Heart left ventricle (tissue), 16 donors: ENCODE results near the gene GREB1. TPM values are rescaled to one million over a fixed set of nuclear protein-coding genes. Genes with fewer than 3 reads are reported as not detected.
A peak's percentile ranks its signal among the peaks of the same experiment; 100 is the strongest.

Experiments used
- ATAC-seq, 4 donors: fragments of 200-7000 bp; cut with Tn5 transposase; one replicate each; pipeline ENCODE4 v1.9.1; 2020 to 2022; ENCODE audit warnings: moderate library complexity in 4 of 4, mild to moderate bottlenecking in 3 of 4, moderate number of reproducible peaks in 1 of 4
- DNase-seq, 5 donors: peaks; one replicate each; pipeline ENCODE4 v3.0.0-alpha.2; 2020
- H3K27ac ChIP-seq, 12 donors: fragments of 200-600 bp; sonication (generic) in 4 of 12; one replicate each; pipeline versions ENCODE4 v1.5.0 to v1.8.0; 2016 to 2022; ENCODE audit warnings: mild to moderate bottlenecking in 2 of 12
- H3K27me3 ChIP-seq, 9 donors: fragments of 200-600 bp; sonication (generic) in 2 of 9; one replicate each; pipeline versions ENCODE4 v1.5.1 to v1.8.0; 2016 to 2022; ENCODE audit warnings: mild to moderate bottlenecking in 3 of 9
- H3K36me3 ChIP-seq, 9 donors: fragments of 200-600 bp; sonication (generic) in 2 of 9; one replicate each; pipeline versions ENCODE4 v1.5.0 to v1.8.0; 2018 to 2022; ENCODE audit warnings: mild to moderate bottlenecking in 2 of 9
- H3K4me1 ChIP-seq, 12 donors: fragments of 200-600 bp; sonication (generic) in 4 of 12; one replicate each; pipeline versions ENCODE4 v1.5.0 to v1.8.0; 2016 to 2022; ENCODE audit warnings: mild to moderate bottlenecking in 3 of 12
- H3K4me3 ChIP-seq, 12 donors: fragments of 200-600 bp; sonication (generic) in 4 of 12; one replicate each; pipeline versions ENCODE4 v1.5.0 to v1.8.0; 2017 to 2022; ENCODE audit warnings: mild to moderate bottlenecking in 9 of 12, moderate library complexity in 4 of 12
- H3K9me3 ChIP-seq, 12 donors: fragments of 200-600 bp; sonication (generic) in 4 of 12; one replicate each; pipeline versions ENCODE4 v1.5.0 to v1.8.0; 2016 to 2022; ENCODE audit warnings: mild to moderate bottlenecking in 1 of 12
- CTCF ChIP-seq, 12 donors: fragments of 200-600 bp; sonication (generic) in 4 of 12; IDR thresholded peaks; one replicate each; pipeline versions ENCODE4 v1.5.0 to v1.8.0; 2018 to 2022; ENCODE audit warnings: antibody characterized with exemption in 12 of 12, mild to moderate bottlenecking in 5 of 12
- POLR2A ChIP-seq, 2 donors: fragments of 450-650 bp; IDR thresholded peaks; one replicate each; pipeline ENCODE4 v1.6.1; 2017; ENCODE audit warnings: antibody characterized with exemption in 2 of 2, mild to moderate bottlenecking in 2 of 2, moderate library complexity in 2 of 2
- WGBS, 4 donors: extraction: QIAGEN DNeasy Blood & Tissue Kit in 2 of 4; methylation state at CpG; one replicate each; pipeline versions ENCODE4 v1.1.5 to v1.1.7; 2013 to 2018; 5-methylcytosine and 5-hydroxymethylcytosine counted together
- intact Hi-C, 10 donors: fragments of 100-400 bp; cut with DNase I; formaldehyde crosslinking; loops; one replicate each; pipeline versions ENCODE4 v1.11.1 to v1.14.2; 2022
- polyA plus RNA-seq, 2 donors: library from polyadenylated mRNA; stranded (reverse); fragments of 200-250 nt; gene quantifications; one replicate each; pipeline ENCODE4 v1.2.3, GENCODE V29; 2013
- total RNA-seq, 9 donors: library from RNA; depleted of rRNA in 2 of 9; stranded (reverse); fragments of >200 nt in 2 of 9; fragmentation: NEBNext Ultra II Directional in 3 of 9; extraction: Animal tissue kit (Norgen Biotek cat#: 25700) in 3 of 9; gene quantifications; one replicate each; pipeline versions ENCODE4 v1.1.0 to v1.2.4, GENCODE V29; 2016 to 2023
- donor health status: ischemic (EF 13 %, LVEDD 7.1; RV severe dilation, severe dysfunction).
- donor health status: healthy with polysubstance abuse.
- donor health status: DM: no; HTN: yes; CAD: no.
- donor health status: DM: no; HTN: no; CAD: no.
- donor health status: ischemic (EF 25% LVEDD 6.9; RV normal size, moderate dysfunction).
- donor health status: ischemic (EF 25% LVEDD 5.7; RV mildly dilated, moderate dysfunction).
- donor health status: healthy.
- donor health status: DM: yes; HTN: yes; CAD: no.
- donor health status: ischemic (EF 35%, LVEDD 5.7; RV mildly dilated, moderate dysfunction).
- donor health status: nonischemic (EF 11% LVEDD 7.7; RV severe dilation, severe dysfunction).
- donor health status: DM: yes; HTN: yes; CAD: no.
- donor health status: PGD.
- donor health status: ischemic (EF 29% LVEDD 5.4; RV normal size, mild dysfunction).
- donor health status: nonischemic (EF 23%, LVEDD 6.1; RV moderate dilation, normal function).

GREB1 gene
- total and polyA plus RNA-seq, 11 donors, result 1.4 to 11.5 (median 5.6) TPM

- intact Hi-C loops, result no loop called here
- Histone ChIP-seq H3K27ac (no peak overlapping the region), H3K4me1 (peaks cover 0 to 9% (median 0%) of the 10 kb centered on the region in 12 donors), H3K27me3 (no peaks in the 10 kb centered on the region), H3K9me3 (no peaks in the 10 kb centered on the region), H3K36me3 (no peaks in the 10 kb centered on the region), H3K4me3 (no peak overlapping the region)
- DNase-seq (no peak), ATAC-seq (no peak)
- TF ChIP-seq POLR2A (IDR thresholded peaks at IDR 0.05) (no peak), CTCF (IDR thresholded peaks at IDR 0.05) (no peak)
- WGBS, 4 donors, result 67 to 78% (median 76%) methylated on average over 5 of the region's 5 CpGs
Measured at GRCh38 chr2:11651856-11652548, 118.2 kb downstream of the GREB1 start.

- H3K36me3 ChIP-seq, result no peaks in the 10 kb centered on the region
- WGBS, 4 donors, result 52 to 62% (median 55%) methylated on average over 3 of the region's 3 CpGs
- peaks cover 0 to 9% (median 0%) of the 10 kb centered on the region in 12 donors for H3K4me1 ChIP-seq
- no peak overlapping the region for H3K4me3 ChIP-seq
- peak in 1 of 4 donors; percentile 22 for ATAC-seq
- intact Hi-C loops, result no loop called here
- no peaks in the 10 kb centered on the region for H3K9me3 ChIP-seq
- H3K27ac ChIP-seq, result no peak overlapping the region
- no peak for DNase-seq
- peaks cover 0 to 5% (median 0%) of the 10 kb centered on the region in 9 donors for H3K27me3 ChIP-seq
- TF ChIP-seq POLR2A (IDR thresholded peaks at IDR 0.05), result no peak
- TF ChIP-seq CTCF (IDR thresholded peaks at IDR 0.05), result no peak
Measured at GRCh38 chr2:11652553-11652952, 118.7 kb downstream of the GREB1 start.

- Histone ChIP-seq H3K4me3 (no peak overlapping the region), H3K9me3 (no peaks in the 10 kb centered on the region), H3K36me3 (no peaks in the 10 kb centered on the region), H3K27ac (no peak overlapping the region), H3K4me1 (peaks cover 0 to 9% (median 0%) of the 10 kb centered on the region in 12 donors), H3K27me3 (peaks cover 0 to 18% (median 0%) of the 10 kb centered on the region in 9 donors)
- intact Hi-C loops, result no loop called here
- no peak for ATAC-seq
- no peak for DNase-seq
- 89 to 94% (median 92%) methylated on average over 4 of the region's 4 CpGs for WGBS, 4 donors
- TF ChIP-seq CTCF (IDR thresholded peaks at IDR 0.05), result no peak
- no peak for TF ChIP-seq POLR2A (IDR thresholded peaks at IDR 0.05)
Measured at GRCh38 chr2:11655495-11655894, 121.7 kb downstream of the GREB1 start.

GRCh38 chr2:11656252-11656651, 122.4 kb downstream of the GREB1 start:
- intact Hi-C loops, result no loop called here
- no peaks in the 10 kb centered on the region for H3K9me3 ChIP-seq
- no peak overlapping the region for H3K27ac ChIP-seq
- peaks cover 0 to 9% (median 0%) of the 10 kb centered on the region in 12 donors for H3K4me1 ChIP-seq
- DNase-seq (no peak), ATAC-seq (no peak)
- 90 to 98% (median 94%) methylated on average over 1 of the region's 1 CpG for WGBS, 4 donors
- peaks cover 0 to 19% (median 0%) of the 10 kb centered on the region in 9 donors for H3K27me3 ChIP-seq
- no peak overlapping the region for H3K4me3 ChIP-seq
- TF ChIP-seq CTCF (IDR thresholded peaks at IDR 0.05), result no peak
- no peaks in the 10 kb centered on the region for H3K36me3 ChIP-seq
